HG02973 (cell line): Measurements from ENCODE around the gene TJP1.
"Not testable (repeated sequence)": the region's sequence is repeated elsewhere in the genome, so short reads cannot be mapped to it uniquely, and the experiment has no call there.

Experiments used
- ATAC-seq: cut with Tn5 transposase; IDR thresholded peaks from one replicate; pipeline ENCODE4 v1.9.1; 2021; ENCODE audit warnings: moderate library complexity; ENCODE audit not compliant: unreplicated experiment

The TJP1 gene

GRCh38 chr15:29800491-29801366, 21.5 kb downstream of the TJP1 start:
- ATAC-seq = no peak

DNA sequence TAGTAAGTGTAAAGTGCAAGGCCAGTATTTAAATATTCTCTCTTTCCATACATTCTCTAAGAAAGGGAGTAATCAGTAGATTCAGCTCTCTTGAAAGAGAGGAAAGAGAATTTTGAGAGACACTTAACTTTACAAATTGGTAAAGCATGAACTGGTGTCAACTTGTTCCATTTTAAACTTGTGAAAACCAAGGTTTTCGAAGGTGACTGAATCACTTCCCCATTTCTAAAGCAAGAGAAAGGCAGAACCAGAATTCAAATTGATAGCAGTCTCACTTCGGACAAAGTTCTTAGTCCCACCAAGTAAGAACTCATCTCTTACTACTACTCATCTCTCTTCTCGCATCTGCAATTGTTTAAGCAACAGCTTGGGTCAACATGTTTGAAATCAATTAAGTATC, 22.4 kb downstream of the TJP1 start:
- ATAC-seq = no peak

DNA sequence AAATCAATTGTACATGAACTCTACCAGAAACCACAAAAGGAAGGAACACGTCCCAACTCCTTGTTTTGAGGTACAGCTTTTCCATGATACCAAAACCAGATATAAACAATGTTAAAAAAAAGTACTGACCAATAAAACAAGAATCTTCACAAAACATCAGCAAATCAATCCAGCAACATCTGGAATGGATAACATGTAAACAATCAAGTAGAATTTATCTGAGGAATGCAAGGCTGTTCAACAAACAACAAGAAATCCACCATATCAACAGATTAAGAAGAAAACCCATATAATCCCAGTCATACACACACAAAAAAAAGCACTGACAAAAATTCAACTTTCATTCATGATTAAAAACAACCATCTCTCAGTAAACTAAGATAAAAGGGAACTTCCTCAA, 26.7 kb downstream of the TJP1 start:
- no peak for ATAC-seq

GRCh38 chr15:29792426-29793159, 29.7 kb downstream of the TJP1 start:
- no peak for ATAC-seq

GRCh38 chr15:29790607-29791006, 31.7 kb downstream of the TJP1 start:
- ATAC-seq = no peak

GRCh38 chr15:29789871-29790270, 32.4 kb downstream of the TJP1 start:
- no peak for ATAC-seq

GRCh38 chr15:29788433-29789034, 33.7 kb downstream of the TJP1 start:
- ATAC-seq = no peak

DNA sequence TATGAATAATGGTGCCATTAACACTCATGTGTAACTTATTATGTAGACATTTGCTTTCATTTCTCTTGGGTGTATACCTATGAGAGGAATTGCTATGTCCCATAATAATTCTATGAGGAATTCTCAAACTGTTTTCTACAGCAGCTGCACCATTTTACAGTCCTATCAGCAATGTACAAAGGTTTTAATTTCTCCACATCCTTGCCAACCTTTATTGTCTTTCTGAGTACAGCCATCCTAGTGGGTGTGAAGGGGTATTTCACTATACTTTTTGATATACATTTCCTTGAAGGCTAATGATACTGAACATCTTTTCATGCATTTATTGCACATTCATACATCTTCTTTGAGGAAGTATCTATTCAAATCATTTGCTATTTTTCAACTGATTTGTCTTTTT, 34.5 kb downstream of the TJP1 start:
- ATAC-seq = no peak

- ATAC-seq = no peak
Observed at GRCh38 chr15:29785642-29786041, 36.6 kb downstream of the TJP1 start.

GRCh38 chr15:29785136-29785535, 37.1 kb downstream of the TJP1 start:
- ATAC-seq = no peak

- ATAC-seq = no peak
Observed at GRCh38 chr15:29784413-29784812, 37.9 kb downstream of the TJP1 start.

DNA sequence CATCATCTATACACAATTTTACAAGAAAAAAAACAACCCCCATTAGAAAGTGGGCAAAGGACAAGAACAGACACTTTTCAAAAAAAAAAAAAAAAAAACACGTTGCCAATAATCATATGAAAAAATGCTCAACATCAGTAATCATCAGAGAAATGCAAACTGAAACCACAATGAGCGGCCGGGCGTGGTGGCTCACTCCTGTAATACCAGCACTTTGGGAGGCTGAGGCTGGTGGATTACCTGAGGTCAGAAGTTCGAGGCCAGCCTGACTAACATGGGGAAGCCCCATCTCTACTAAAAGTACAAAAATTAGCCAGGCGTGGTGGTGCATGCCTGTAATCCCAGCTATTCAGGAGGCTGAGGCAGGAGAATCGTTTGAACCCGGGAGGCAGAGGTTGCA, 39.5 kb downstream of the TJP1 start:
- ATAC-seq = not testable (repeated sequence)

DNA sequence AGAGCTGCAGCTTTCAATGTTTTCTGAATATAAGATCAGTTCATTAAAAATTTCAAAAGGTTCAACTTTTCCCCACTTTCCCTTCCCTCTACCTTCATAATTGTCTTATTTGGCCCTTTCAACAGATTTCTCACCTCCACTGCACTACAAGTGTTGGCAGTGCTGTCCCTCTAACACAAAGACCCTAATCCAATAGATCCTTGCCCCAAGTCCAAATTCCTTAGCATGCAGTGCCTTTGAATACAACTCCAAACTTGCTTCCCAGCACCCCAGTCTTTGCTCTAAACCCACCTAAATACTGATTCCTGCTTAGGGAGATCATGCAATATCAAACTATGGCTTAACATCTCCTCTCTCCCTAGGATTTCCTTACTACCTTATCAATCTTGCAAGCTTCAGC, 43.9 kb downstream of the TJP1 start:
- ATAC-seq = no peak

DNA sequence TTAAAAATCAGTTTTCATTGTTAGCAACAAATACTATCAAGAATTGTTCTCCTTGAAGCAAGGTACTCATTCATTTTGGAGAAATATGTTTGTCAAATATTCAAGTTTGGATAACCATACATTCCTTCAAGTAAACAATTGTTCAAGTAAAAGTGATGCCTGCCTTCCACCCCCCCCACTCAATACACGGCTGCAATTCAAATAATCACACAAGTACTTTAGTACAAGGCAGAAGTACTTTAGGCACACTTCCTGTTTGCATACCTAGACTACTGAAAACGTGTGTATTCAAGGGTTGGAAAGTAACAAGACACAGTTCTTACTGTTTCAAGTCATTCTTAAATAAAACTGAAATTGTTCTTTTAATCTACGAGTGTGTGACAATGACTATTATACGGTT, 45.4 kb downstream of the TJP1 start:
- ATAC-seq = no peak

DNA sequence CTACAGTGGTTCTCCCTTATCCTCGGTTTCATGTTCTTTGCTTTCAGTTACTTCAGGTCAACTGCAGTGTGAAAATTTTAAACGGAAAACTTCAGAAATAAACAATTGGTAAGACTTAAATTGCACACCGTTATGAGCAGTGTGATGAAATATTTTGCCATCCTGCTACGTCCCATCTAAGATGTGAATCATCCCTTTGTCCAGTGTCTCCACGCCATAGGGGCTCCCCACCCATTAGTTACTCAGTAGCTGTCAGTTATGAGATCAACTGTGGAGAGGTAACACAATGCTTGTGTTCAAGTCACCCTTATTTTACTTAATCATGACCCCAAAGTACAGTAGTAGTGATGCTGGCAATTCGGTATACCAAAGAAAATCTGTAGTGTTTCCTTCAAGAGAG, 47.4 kb downstream of the TJP1 start:
- ATAC-seq = no peak

DNA sequence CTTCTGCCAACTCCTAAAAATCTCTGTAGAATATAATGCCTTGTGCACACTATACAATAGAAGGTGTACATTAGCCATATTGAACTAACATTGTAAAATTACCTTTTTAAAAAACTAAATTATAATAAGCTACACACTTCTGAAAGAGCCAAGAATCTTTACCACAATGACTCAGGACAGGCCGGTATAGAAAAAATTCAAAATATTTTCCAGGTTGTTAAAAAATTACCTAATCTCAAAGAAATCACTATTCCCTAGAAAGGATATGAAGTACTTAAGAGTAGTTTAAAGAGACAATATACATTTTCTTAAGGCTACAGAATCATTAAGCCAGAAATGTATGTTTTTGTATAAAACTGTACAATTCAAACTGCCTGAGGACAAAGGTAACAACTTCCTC, 48.5 kb downstream of the TJP1 start:
- no peak for ATAC-seq

GRCh38 chr15:29773000-29773399, 49.3 kb downstream of the TJP1 start:
- ATAC-seq = no peak

GRCh38 chr15:29770796-29771195, 51.5 kb downstream of the TJP1 start:
- no peak for ATAC-seq

DNA sequence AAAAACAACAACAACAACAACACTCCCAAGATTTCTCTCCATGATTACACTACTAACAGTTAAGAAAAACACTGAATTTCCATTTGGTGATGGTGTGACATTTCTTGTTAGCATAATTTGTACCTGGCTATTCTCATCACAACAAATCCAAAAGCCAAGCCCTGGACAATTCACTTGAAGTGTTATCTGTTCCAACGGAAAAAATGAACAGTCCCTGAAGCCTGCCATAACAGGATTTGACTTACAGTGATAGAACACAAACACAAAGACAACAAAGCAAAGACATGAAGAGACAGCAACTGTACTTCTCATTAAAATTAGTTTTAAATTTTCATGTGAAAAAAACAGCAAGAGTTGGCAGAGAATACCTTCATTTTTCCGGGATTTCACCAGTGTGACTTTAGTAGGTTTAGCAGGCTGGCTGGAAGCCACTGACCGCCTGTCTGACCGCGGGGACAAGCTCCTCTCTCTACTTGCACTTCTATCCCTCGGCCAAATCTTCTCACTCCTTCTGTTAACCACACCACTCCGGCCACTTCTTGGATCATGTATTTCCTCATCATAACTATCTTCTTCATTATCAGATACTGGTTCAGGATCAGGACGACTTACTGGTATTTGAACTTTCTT, 56.3 kb downstream of the TJP1 start:
- no peak for ATAC-seq

GRCh38 chr15:29765234-29765841, 56.9 kb downstream of the TJP1 start:
- no peak for ATAC-seq

DNA sequence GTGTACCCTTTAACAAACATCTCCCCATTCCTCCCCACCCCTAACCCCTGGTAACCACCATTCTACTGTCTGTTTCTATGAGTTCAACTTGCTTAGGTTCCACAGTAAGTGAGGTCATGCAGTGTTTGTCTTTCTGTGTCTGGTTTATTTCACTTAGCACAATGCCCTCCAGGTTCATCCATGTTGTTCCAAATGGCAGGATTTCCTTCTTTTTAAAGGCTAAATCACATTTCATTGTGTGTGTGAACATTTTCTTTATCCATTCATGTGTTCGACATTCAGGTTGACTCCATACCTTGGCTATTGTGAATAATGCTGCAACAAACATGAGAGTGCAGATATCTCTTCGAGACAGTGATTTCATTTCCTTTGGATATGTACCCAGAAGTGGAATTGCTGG, 62.7 kb downstream of the TJP1 start:
- ATAC-seq = no peak
